Loucy (cell line): Measurements from ENCODE around the gene TGM2.

Source experiments
- EZH2phosphoT487 ChIP-seq: fragments of 200-600 bp; IDR thresholded peaks from 2 replicates; pipeline ENCODE4 v1.6.1; 2018; ENCODE audit warnings: antibody characterized with exemption, mild to moderate bottlenecking, moderate library complexity, borderline replicate concordance
- TF ChIP-seq, protein P1 (sequence below): fragments of 200-600 bp; sonication (generic); conservative IDR thresholded peaks from 2 replicates; pipeline ENCODE4 v1.5.1; 2014; ENCODE audit warnings: mild to moderate bottlenecking, antibody characterized with exemption, low read length

DNA sequence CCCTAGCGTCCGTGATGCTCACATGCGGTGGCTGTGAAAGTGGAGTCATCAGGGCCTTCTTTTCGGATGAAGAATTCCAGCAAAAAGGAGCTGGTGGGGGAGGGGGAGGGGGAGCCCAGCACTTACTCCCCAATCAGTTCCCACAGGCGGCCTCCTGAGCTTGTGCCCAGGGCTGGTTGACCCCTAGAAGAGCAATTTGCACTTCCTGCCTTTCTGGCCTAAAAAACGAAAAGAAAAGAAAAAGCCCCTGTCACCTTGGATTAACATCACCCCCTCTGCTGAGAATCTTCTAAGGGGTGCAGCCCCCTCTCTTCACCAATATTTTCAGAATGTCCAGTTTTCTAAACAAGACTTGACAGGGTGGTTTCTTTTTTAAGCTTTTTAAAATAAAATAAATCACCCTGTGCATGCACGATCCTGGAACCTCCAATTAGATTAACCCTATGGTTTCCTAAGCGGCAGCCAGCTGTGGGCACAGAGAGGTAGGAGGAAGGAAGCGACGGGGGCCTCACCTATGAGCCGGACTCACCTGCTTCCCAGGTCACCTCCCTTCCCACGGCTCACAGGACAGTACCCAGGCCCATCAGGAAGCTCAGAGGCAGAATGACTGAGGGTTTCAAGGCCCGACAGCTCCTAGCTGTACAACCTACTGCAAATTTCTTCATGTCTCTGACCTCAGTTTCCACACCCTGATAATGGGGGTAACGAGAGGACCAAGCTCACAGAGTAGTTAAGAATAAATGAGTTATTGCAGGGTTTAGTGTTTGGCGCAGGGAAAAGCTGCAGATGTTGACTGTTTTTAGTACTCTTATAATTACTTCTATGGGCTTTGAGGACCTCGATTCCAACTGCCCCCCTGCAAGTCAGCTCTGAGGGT lies 10.5 kb upstream of the TGM2 start:
- TF ChIP-seq, protein P1, sequence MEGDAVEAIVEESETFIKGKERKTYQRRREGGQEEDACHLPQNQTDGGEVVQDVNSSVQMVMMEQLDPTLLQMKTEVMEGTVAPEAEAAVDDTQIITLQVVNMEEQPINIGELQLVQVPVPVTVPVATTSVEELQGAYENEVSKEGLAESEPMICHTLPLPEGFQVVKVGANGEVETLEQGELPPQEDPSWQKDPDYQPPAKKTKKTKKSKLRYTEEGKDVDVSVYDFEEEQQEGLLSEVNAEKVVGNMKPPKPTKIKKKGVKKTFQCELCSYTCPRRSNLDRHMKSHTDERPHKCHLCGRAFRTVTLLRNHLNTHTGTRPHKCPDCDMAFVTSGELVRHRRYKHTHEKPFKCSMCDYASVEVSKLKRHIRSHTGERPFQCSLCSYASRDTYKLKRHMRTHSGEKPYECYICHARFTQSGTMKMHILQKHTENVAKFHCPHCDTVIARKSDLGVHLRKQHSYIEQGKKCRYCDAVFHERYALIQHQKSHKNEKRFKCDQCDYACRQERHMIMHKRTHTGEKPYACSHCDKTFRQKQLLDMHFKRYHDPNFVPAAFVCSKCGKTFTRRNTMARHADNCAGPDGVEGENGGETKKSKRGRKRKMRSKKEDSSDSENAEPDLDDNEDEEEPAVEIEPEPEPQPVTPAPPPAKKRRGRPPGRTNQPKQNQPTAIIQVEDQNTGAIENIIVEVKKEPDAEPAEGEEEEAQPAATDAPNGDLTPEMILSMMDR, result no peak
- no peak for TF ChIP-seq EZH2phosphoT487
